ENCODE data around the gene SQSTM1. TPM values are rescaled to one million over a fixed set of nuclear protein-coding genes. Genes with fewer than 3 reads are reported as not detected.
A peak's percentile ranks its signal among the peaks of the same experiment; 100 is the strongest.

SQSTM1 gene
- total and polyA plus RNA-seq, 9 of the 15 experiments (the other 6 are each of a cell fraction or from before 2014, with no cell fraction given), result 5.6 to 148 (median 64.0) TPM

DNA sequence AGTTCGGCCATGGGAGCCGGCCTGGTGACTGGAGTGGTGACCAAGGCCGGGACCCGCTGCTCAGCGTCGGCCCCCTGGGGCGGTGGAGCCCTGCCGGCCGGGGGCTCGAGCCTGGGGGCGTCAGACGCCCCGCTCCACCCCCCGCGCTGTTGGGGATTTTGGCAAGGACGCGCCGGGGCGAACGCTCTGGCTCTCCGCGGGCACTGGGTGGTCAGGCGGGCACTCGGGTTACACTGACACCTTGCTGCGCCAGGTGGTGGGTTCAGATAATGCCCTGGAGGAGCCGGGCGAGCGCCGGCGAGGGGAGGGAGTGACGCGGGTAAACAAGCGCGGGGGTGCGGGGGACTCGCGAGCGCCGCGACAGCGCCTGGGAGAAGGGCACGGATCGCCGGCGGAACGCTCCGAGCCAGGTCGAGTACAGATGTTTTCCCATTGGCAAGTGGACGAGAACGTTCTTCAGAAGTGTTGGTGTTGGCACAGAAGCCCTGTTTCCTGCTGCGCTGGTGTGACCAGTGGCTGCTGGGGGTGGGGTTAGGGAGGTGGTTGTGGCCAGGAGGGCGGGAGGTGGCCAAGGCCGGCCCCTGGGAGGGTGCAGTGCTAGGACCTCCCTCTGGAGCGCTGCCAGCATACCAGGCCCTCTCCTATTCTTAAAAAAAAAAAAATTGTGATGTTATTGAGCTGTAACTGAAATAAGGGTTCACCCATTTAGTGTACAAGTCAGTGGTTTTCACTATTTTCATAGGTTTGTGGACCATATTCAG, 773 bp downstream of the SQSTM1 start (continued):
- TF ChIP-seq POLR2AphosphoS2 (IDR thresholded peaks at IDR 0.05; ENCODE audit: low read length), result peak; percentile 71; the same call in 1 of the 2 replicates
- TF ChIP-seq ZNF175 (CRISPR knock-in tag; IDR thresholded peaks at IDR 0.05; ENCODE audit: low read depth), result no peak
- no peak for TF ChIP-seq MEF2D (tag; conservative IDR thresholded peaks at IDR 0.05; ENCODE audit: low read depth)
- no peak for TF ChIP-seq ZNF165 (CRISPR knock-in tag; IDR thresholded peaks at IDR 0.05; ENCODE audit: borderline replicate concordance)
- no peak for TF ChIP-seq EHMT2 (IDR thresholded peaks at IDR 0.05)
- TF ChIP-seq RCOR1 (IDR thresholded peaks at IDR 0.05; ENCODE audit: borderline replicate concordance in 1 of 2, low read depth in 2 of 2, low read length in 2 of 2), result no peak
- no peak for TF ChIP-seq ZNF354B (CRISPR knock-in tag; IDR thresholded peaks at IDR 0.05)
- TF ChIP-seq BMI1 (IDR thresholded peaks at IDR 0.05; ENCODE audit: low read length), result no peak
- peak; percentile 54; the same call in 1 of the 2 replicates for TF ChIP-seq ZNF764 (CRISPR knock-in tag; IDR thresholded peaks at IDR 0.05; ENCODE audit: low read depth)
- no peak for TF ChIP-seq ELF4 (CRISPR knock-in tag; IDR thresholded peaks at IDR 0.05)
- TF ChIP-seq, protein P1, sequence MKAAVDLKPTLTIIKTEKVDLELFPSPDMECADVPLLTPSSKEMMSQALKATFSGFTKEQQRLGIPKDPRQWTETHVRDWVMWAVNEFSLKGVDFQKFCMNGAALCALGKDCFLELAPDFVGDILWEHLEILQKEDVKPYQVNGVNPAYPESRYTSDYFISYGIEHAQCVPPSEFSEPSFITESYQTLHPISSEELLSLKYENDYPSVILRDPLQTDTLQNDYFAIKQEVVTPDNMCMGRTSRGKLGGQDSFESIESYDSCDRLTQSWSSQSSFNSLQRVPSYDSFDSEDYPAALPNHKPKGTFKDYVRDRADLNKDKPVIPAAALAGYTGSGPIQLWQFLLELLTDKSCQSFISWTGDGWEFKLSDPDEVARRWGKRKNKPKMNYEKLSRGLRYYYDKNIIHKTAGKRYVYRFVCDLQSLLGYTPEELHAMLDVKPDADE (conservative IDR thresholded peaks at IDR 0.05; ENCODE audit: control insufficient read depth, low read depth, low read length), result no peak
- no peak; the same call in 1 of the 2 replicates for TF ChIP-seq ZNF282 (CRISPR knock-in tag; IDR thresholded peaks at IDR 0.05)
- TF ChIP-seq CTBP1 (IDR thresholded peaks at IDR 0.05; ENCODE audit: borderline replicate concordance), result no peak
- peak; percentile 31; the same call in 1 of the 2 replicates for TF ChIP-seq GATA2 (CRISPR knock-in tag; IDR thresholded peaks at IDR 0.05)
- TF ChIP-seq, protein P2, sequence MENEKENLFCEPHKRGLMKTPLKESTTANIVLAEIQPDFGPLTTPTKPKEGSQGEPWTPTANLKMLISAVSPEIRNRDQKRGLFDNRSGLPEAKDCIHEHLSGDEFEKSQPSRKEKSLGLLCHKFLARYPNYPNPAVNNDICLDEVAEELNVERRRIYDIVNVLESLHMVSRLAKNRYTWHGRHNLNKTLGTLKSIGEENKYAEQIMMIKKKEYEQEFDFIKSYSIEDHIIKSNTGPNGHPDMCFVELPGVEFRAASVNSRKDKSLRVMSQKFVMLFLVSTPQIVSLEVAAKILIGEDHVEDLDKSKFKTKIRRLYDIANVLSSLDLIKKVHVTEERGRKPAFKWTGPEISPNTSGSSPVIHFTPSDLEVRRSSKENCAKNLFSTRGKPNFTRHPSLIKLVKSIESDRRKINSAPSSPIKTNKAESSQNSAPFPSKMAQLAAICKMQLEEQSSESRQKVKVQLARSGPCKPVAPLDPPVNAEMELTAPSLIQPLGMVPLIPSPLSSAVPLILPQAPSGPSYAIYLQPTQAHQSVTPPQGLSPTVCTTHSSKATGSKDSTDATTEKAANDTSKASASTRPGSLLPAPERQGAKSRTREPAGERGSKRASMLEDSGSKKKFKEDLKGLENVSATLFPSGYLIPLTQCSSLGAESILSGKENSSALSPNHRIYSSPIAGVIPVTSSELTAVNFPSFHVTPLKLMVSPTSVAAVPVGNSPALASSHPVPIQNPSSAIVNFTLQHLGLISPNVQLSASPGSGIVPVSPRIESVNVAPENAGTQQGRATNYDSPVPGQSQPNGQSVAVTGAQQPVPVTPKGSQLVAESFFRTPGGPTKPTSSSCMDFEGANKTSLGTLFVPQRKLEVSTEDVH (IDR thresholded peaks at IDR 0.05; ENCODE audit: low read depth, partially characterized antibody), result no peak
- no peak; the same call in 1 of the 2 replicates for TF ChIP-seq CREB1 (IDR thresholded peaks at IDR 0.05)
- TF ChIP-seq CREB1 (CRISPR knock-in tag; IDR thresholded peaks at IDR 0.05), result peak; percentile 69
- TF ChIP-seq MTA3 (IDR thresholded peaks at IDR 0.05; ENCODE audit: borderline replicate concordance), result no peak
- no peak for TF ChIP-seq POLR3A (IDR thresholded peaks at IDR 0.05; ENCODE audit: borderline replicate concordance, extremely low read depth, insufficient read depth, insufficient read length)
- TF ChIP-seq ZNF707 (CRISPR knock-in tag; conservative IDR thresholded peaks at IDR 0.05), result no peak
- 0 out of 2 replicates have a peak, but pooled peaks have one; percentile 8 for TF ChIP-seq NR2F6 (CRISPR knock-in tag; IDR thresholded peaks at IDR 0.05)
- peak; percentile 93 for TF ChIP-seq FIP1L1 (IDR thresholded peaks at IDR 0.05; ENCODE audit: low read depth, low read length, poor library complexity, severe bottlenecking)
- TF ChIP-seq, protein P3, sequence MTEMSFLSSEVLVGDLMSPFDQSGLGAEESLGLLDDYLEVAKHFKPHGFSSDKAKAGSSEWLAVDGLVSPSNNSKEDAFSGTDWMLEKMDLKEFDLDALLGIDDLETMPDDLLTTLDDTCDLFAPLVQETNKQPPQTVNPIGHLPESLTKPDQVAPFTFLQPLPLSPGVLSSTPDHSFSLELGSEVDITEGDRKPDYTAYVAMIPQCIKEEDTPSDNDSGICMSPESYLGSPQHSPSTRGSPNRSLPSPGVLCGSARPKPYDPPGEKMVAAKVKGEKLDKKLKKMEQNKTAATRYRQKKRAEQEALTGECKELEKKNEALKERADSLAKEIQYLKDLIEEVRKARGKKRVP (CRISPR knock-in tag; IDR thresholded peaks at IDR 0.05), result no peak
- TF ChIP-seq FOXP1 (CRISPR knock-in tag; IDR thresholded peaks at IDR 0.05), result peak; percentile 87

Measured in K562 (cell line).